Choroid plexus epithelial cell (primary cell): ENCODE measurements around the gene EPHB6.

Experiments used
- DNase-seq: peaks from one replicate; pipeline ENCODE4 v3.0.0-alpha.2; 2010; ENCODE audit warnings: low read depth
- H3K4me3 ChIP-seq: 2 replicates; pipeline ENCODE4 v1.5.1; 2011; ENCODE audit warnings: low read depth, mild to moderate bottlenecking, control low read depth, low read length, moderate library complexity
- TF ChIP-seq, protein P1 (sequence below): conservative IDR thresholded peaks from 2 replicates; pipeline ENCODE4 v1.5.1; 2011; ENCODE audit warnings: low read depth, mild to moderate bottlenecking, control low read depth, inconsistent platforms, low read length, moderate library complexity

The EPHB6 gene

DNA sequence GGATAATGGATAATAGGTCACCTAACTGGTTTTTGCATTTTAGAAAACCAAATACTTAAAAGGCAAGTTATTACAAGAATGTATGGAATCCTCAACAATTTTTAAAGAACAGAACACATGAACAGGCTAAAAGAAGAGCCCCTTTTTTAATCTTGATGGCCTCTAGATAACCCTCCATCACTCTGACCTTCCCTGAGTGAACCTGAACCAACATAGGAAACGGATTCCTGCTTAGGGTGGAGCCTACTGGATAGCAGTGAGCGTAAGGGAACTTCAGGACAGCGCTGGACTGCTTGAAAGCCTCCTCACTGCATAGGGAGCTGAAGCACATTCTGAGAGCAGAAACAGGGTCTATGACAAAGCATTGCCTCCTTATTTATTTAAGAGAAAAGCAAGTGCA lies 58.2 kb downstream of the EPHB6 start:
- no peak for DNase-seq
- no peak overlapping the region for H3K4me3 ChIP-seq
- TF ChIP-seq, protein P1, sequence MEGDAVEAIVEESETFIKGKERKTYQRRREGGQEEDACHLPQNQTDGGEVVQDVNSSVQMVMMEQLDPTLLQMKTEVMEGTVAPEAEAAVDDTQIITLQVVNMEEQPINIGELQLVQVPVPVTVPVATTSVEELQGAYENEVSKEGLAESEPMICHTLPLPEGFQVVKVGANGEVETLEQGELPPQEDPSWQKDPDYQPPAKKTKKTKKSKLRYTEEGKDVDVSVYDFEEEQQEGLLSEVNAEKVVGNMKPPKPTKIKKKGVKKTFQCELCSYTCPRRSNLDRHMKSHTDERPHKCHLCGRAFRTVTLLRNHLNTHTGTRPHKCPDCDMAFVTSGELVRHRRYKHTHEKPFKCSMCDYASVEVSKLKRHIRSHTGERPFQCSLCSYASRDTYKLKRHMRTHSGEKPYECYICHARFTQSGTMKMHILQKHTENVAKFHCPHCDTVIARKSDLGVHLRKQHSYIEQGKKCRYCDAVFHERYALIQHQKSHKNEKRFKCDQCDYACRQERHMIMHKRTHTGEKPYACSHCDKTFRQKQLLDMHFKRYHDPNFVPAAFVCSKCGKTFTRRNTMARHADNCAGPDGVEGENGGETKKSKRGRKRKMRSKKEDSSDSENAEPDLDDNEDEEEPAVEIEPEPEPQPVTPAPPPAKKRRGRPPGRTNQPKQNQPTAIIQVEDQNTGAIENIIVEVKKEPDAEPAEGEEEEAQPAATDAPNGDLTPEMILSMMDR, result no peak

DNA sequence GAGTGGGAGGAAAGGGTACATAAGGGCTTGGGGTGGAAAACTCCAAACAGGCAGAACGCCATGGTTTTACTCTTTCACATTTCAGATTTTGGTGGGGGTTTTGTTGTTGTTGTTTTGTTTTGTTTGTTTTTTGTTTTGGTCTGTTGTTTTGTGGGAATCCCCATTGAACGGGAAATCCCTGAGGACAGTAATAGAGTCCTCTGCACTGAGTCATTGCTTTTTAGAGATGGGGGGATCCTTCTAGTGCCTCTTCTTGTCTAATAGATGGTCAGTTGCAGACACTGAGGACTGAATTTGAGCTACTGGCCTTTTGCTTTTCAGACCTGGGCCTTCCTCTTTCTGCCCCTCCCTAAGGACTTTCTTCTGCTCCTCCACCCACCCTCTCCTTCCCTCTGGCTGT lies 58.7 kb downstream of the EPHB6 start:
- no peak for DNase-seq
- TF ChIP-seq, protein P1, result no peak
- H3K4me3 ChIP-seq, result no peak overlapping the region

DNA sequence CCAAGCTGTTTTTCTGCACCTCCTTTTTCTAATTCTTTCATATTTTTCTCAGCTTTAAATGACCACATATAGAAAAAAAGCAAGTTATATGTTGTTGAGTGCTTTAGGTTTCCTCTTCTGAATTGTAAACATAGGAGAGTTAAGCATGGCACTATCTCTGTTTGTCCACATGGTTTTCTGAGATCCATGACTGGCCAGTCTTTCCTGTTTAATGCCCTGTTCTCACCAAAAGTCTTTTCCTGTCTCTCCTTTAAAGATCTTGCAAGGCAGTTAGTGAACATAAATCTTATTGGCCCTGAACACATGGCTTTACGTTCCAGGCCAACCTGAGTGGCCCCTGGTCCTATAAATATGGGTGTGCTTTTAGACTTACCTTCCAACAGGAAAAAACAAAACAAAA lies 59.2 kb downstream of the EPHB6 start:
- DNase-seq, result no peak
- TF ChIP-seq, protein P1, result no peak
- H3K4me3 ChIP-seq, result no peak overlapping the region

DNA sequence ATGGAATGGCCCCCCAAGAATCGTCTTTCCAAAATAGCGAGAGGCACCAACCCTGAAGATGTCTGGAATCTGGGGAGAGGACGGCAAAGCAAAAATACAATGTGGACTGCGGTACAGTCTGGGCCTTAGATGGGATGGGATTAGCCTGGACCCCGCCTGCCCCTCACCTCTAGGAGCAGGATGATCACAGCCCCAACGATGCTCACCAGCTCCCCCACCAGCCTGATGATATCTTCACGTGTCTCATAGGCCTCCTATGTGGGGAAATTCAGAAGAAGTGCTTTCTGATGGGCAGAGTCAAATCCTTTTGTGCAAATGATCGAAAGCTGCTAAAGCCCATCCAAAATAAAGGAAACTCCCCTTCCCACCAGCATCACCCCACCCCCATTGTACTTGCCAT lies 60.4 kb downstream of the EPHB6 start:
- DNase-seq, result no peak
- H3K4me3 ChIP-seq, result no peak overlapping the region
- TF ChIP-seq, protein P1, result no peak

DNA sequence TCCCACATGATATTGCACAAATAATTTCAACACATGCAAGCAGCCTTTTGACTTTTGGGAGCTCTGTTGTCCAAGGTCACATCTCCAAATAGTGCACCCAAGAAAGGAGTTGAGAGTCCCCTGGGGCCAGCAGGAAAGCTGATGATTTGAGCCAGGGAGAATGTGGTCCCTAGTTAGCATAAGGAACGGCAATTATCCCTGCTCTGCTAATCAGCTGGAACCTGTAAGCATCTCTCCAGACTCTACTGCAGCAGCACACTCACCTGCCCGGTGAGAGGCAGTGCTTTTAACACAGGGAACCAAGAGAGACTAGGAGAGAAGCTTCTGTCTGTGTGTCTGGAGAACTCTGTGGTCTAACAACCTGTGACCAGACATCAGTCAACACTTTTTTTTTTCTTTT lies 61.6 kb downstream of the EPHB6 start:
- TF ChIP-seq, protein P1, result no peak
- no peak overlapping the region for H3K4me3 ChIP-seq
- no peak for DNase-seq

DNA sequence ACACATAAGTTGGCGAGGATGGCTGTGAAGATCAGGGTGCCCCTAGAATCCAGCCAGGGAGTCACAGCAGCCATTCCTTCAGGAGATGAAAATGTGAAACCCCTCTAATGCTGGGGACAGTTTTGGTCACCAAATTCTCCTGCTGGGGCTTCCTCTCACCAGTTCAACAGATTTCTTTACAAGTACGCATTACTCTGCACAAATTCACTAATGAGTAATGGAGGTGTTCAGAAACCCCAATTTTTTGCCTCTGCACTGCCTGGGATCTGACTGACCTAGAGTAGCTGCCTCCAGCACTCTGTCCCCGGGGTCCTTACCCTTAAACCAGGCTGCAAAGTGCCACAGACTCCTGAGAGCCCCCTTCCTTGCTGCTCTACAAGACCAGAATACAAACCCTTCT lies 62.6 kb downstream of the EPHB6 start:
- TF ChIP-seq, protein P1, result no peak
- H3K4me3 ChIP-seq, result no peak overlapping the region
- no peak for DNase-seq

DNA sequence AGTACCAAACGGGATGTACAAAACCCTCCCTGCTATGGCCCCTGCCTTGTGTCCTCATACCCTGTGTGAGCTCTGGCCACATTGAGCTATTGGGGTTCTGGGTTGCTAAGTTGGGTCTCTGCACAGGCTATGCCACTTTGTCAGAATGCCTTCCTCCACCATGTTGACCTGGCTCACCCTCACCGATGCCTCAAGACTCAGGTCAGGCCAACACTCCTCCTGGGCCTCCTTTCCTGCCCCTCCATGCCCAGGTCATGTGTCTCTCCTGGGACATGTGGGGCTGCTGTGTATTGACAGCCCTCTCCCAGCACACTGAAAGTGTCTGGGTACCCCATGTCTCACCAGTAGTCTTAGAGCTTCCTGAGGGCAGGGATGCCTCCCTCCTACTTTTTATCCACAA lies 64.0 kb downstream of the EPHB6 start:
- no peak for DNase-seq
- no peak overlapping the region for H3K4me3 ChIP-seq
- TF ChIP-seq, protein P1, result no peak
